GM23248 (cell line): ENCODE data around the gene TSPAN9.

ENCODE experiments used
- EZH2 ChIP-seq: fragments of 200-600 bp; sonication (generic); IDR thresholded peaks from 2 replicates; pipeline ENCODE4 v1.6.1; 2018; ENCODE audit warnings: antibody characterized with exemption, mild to moderate bottlenecking; ENCODE audit not compliant: insufficient read depth, poor library complexity, severe bottlenecking
- EZH2phosphoT487 ChIP-seq: fragments of 200-600 bp; sonication (generic); IDR thresholded peaks from 2 replicates; pipeline ENCODE4 v1.6.1; 2018; ENCODE audit warnings: antibody characterized with exemption, moderate library complexity, mild to moderate bottlenecking, low read depth; ENCODE audit not compliant: insufficient read depth

GRCh38 chr12:3170423-3171194 lies 93.4 kb downstream of the TSPAN9 start:
- TF ChIP-seq EZH2, result no peak
- no peak for TF ChIP-seq EZH2phosphoT487
